ENCODE data around the gene ZC3H7B.
A peak's percentile ranks its signal among the peaks of the same experiment; 100 is the strongest.
"Not testable (repeated sequence)": the region's sequence is repeated elsewhere in the genome, so short reads cannot be mapped to it uniquely, and the experiment has no call there.

ZC3H7B gene

DNA sequence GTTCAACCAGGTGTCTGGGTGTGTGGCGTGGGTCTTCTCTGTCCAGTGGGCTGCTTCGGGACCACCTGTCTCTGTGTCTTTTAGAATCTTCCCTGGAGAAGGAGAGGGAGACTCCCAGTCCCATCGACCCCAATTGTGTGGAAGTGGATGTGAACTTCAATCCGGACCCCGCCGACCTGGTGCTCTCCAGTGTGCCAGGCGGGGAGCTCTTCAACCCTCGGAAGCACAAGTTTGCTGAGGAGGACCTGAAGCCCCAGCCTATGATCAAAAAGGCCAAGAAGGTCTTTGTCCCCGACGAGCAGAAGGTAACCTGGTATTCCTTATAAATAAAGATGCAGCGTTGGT, 92.7 kb downstream of the ZC3H7B start:
- no peak for DNase-seq

DNA sequence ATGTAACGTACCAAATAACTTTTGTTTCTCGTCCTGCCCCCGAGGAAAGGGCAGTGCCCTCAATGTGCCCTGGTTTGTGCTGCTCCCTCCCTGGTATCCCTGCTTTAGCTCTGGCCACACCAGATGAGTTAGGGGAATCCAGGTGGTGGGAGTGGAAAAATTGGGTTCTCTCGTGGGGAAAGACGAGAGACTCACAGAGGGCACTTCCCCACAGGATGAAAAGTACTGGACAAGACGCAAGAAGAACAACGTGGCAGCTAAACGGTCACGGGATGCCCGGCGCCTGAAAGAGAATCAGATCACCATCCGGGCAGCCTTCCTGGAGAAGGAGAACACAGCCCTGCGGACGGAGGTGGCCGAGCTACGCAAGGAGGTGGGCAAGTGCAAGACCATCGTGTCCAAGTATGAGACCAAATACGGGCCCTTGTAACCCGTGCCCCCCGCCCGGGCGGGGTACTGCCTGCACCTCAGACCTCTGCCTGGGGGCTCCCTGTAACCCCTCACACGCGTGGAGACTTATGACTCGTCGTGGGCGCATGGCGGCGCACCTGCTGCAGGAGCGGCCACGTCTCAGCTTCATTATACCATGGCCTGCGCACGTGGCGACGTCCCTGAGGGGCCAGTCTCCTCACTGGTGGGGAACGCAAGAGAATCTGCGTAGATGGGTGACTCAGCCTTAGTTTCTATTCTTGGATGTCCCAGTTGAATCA, 94.4 kb downstream of the ZC3H7B start:
- DNase-seq, result no peak

DNA sequence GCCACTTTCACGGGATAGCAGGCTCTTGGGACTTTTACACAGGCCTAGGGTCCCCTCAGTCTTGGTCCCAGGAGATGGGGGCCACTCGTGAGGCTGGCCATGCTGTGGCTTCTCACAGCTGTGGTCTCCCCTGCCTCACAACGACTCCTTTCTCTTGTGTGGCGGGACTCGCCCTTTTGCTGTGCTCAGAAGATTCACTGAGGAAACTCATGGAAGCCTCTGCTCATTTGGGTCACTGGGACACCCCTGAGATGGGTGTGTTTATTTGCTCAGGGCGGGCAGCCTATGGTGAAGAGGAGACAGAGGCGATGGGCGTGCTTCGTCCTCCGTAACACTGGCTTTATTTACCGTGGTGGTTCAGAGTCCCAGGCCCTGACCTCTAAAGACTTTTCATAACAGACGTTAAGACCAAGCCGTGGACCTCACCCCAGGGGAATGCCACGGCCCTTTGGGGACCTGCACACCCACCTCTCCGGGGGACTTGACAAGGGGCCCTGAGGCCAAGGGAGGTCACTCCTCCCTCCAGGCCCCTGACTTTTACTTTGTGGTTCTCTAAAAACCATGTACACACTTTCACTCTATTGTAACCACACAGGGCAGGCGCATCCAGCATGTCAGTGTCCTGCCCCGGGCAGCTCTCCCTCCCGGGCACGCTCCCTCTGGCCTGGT, 96.0 kb downstream of the ZC3H7B start:
- DNase-seq, result no peak

DNA sequence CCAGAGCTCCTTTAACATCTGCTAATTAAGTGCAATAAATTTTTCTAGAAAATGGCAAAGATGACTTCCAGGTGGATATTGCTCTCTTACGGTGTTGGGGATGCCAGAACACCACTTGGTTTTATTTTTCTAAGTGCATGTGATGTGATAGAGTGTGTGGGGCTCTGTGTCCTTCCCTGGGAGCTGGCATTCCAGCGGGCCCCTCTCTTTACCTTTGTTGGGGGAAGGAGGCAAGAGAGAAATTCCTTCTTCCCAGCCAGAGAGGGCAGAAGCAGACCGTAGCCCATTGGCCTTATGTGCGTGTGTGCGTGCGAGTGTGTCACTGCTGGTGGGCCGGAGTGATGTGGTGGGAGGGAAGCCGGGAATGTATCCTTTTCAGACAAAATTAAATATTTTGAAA, 97.6 kb downstream of the ZC3H7B start:
- no peak for DNase-seq

DNA sequence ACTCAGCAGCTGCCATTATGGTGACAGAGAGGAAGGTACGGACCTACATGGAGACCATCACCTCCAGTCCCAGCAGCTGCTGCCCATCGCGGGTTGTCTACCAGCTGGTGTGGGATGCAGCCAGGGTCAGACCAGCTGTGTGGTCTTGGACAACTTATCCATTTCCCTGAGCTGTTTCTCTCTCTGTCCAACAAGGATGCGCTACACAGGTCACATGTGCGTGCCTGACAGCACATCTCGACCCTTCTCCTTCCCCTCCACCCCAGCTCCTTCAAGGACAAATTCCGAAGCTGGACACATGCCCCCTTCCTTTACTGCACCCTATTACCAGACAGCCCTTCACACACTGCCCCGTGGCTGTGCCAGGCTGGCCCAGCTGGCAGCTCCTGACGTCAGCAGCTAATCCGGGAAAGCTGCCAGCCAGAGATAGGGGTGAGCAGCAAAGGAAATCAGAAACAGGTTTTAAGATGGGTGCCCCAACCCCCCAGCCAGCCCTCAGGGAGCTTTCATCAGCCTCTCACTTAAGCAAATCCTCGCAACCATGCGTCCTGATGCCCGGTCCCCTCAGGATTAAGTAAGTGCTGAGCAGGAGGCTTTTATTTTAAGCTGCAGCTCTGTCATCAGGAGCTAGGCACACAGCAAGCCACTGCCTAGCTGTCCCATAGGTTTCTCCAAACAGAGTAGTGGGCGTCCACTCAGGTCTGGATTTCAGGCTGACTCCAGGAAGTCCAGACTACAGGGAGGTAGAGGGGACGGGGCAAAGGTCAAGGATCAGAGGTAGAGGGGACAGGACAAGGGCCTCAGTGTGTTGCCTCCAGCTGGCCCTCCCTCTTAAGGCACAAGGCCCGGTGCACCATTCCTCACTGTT, 100.7 kb downstream of the ZC3H7B start:
- DNase-seq, result peak; percentile 51

DNA sequence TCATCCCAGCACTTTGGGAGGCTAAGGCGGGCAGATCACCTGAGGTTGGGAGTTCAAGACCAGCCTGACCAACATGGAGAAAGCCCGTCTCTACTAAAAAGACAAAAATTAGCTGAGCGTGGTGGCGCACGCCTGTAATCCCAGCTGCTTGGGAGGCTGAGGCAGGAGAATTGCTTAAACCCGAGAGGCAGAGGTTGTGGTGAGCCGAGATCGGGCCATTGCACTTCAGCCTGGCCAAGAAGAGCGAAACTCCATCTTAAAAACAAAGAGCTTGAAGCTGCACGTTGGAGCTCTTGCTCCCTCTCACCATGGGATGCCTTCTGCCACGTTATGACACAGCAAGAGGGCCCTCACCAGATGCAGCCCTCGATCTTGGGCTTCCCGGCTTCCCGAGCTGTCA, 101.5 kb downstream of the ZC3H7B start:
- not testable (repeated sequence) for DNase-seq

DNA sequence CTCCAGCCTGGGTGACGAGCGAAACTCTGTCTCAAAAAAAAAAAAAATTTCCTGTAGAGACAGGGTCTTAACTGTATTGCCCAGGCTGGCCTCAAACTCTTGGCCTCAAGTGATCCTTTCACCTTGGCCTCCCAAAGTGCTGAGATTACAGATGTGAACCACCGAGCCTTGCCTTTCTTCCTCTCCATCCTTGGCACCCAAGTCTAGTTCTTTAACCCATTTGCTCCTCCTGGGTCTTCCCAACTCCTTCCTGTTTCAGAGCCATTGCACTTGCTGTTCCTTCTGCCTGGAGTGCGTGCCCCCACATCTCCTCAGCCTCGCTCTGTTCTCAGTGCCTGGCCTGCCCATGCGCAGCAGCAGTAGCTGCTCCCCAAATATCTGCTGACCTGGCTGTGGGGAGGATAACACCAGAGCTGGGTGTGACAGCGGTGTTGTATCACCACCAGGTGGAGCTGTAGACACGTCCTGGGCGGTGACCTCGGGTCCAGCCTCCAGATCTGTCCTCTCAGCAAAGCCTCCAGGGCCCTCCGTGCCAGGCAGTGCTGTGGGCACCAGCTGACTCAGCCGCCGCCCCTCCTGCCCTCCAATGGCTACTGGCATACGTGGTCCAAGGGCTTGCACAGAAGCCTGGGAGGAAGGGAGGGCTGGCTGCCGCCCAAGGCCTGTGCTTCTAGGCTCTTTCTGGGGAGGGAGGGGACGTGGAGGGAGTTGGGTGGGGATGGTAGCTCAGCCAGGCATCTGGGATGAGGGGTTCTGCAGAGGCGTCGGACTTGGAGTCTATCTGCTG, 102.4 kb downstream of the ZC3H7B start:
- peak; percentile 85 for DNase-seq

DNA sequence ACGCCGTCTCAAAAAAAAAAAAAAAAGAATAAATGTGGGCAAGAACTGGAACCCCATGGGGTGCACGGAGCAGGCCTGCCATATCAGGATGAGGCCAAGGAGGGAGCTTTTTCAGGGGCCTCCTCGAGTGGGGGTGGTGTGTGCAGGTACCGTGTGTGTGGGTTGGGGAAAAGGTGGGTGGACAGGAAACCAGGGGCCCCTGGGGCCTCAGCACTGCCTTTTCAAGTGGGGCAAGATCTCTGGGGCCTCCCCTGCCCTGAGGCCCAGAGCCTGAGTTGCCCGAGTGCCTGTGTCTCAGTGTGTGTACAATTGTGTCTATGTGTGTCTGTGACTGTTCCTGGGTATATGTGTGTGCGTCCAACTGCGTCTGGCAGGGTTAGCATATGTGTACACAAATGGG, 104.3 kb downstream of the ZC3H7B start:
- DNase-seq, result no peak

DNA sequence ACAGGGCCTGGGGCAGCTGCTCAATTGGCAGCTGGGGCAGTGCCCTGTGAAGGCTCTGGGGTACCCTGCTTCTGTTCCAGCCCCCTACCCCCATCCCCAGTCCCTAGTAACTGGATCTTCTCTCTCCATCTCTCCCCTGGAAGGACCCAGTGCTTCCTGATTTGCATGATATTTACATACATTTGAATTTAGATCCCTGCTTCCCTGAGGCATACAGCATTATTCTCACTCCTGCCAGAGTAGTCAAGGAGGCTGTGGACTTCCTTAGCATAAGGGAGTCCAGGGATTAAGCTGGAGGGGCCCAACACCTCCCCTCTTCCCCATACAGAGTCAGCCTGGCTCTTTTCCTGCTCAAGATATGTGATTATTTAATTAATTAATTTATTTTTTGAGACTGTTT, 105.1 kb downstream of the ZC3H7B start:
- no peak for DNase-seq

DNA sequence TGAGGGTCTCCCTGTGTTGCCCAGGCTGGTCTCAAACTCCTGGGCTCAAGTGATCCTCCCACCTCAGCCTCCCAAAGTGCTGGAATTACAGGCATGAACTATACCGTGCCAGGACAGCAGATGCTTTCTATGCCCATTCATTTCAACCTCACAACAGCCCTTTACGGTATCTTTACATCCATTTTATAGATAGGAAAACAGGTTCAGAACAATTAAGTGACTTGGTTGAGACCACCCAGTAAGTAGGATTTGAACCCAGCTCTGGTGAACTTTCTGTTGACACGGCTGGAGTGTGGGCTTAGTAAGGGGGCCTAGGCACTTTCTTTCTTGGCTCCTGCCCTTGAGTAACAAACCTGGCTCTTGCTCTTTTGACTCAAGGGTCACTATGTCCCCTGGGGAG, 106.1 kb downstream of the ZC3H7B start:
- DNase-seq, result no peak

DNA sequence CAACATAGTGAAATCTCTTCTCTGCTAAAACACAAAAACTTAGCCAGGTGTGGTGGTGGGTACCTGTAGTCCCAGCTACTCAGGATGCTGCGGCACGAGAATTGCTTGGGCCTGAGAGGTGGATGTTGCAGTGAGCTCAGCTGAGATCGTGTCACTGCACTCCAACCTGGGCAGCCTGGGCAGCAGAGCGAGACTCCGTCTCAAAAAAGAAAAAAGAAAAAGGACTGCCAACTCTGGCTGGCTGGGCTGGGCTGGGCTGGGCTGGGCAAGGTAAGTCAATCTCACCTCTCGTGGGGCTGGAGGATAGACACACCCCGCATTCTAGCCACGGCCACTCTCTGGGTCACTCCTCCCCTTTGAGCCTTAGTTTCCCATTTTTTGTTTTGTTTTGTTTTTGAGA, 107.3 kb downstream of the ZC3H7B start:
- no peak for DNase-seq
